Osteoblast (primary cell): Measurements from ENCODE around the gene WDR91. TPM values are rescaled to one million over a fixed set of nuclear protein-coding genes. Genes with fewer than 3 reads are reported as not detected.

Experiments used
- DNase-seq: peaks from one replicate; pipeline ENCODE4 v3.0.0; 2011; ENCODE audit warnings: low spot score, mixed read lengths; ENCODE audit not compliant: insufficient read length; ENCODE audit errors: missing footprints
- H2AFZ ChIP-seq: 2 replicates; pipeline ENCODE4 v1.6.0; 2011; ENCODE audit warnings: mild to moderate bottlenecking, low read length
- H3K27ac ChIP-seq: 2 replicates; pipeline ENCODE4 v1.5.1; 2011; ENCODE audit warnings: mild to moderate bottlenecking, low read depth, low read length, moderate library complexity
- H3K27me3 ChIP-seq: 2 replicates; pipeline ENCODE4 v1.6.0; 2012; ENCODE audit warnings: mild to moderate bottlenecking, control low read depth, inconsistent platforms, low read length, moderate library complexity; ENCODE audit not compliant: insufficient read depth
- H3K36me3 ChIP-seq: 2 replicates; pipeline ENCODE4 v1.5.1; 2011; ENCODE audit warnings: mild to moderate bottlenecking, low read length, control low read depth, moderate library complexity; ENCODE audit not compliant: insufficient read depth
- H3K4me1 ChIP-seq: 2 replicates; pipeline ENCODE4 v1.5.1; 2011; ENCODE audit warnings: mild to moderate bottlenecking, low read length, control low read depth, moderate library complexity; ENCODE audit not compliant: insufficient read depth
- H3K4me2 ChIP-seq: 2 replicates; pipeline ENCODE4 v1.6.0; 2011; ENCODE audit warnings: mild to moderate bottlenecking, low read length; ENCODE audit not compliant: insufficient read depth
- H3K4me3 ChIP-seq: fragments of 200-600 bp; sonication (generic); 3 replicates; pipeline ENCODE4 v1.5.1; 2012; ENCODE audit warnings: mild to moderate bottlenecking, low read length, inconsistent platforms; ENCODE audit not compliant: insufficient read depth
- H3K79me2 ChIP-seq: 2 replicates; pipeline ENCODE4 v1.6.0; 2012; ENCODE audit warnings: mild to moderate bottlenecking, low read length, control low read depth, inconsistent platforms; ENCODE audit not compliant: insufficient read depth
- H3K9me3 ChIP-seq: 2 replicates; pipeline ENCODE4 v1.5.1; 2011; ENCODE audit warnings: low read depth, low read length, control low read depth
- H4K20me1 ChIP-seq: 2 replicates; pipeline ENCODE4 v1.6.0; 2012; ENCODE audit warnings: mild to moderate bottlenecking, low read length, control low read depth; ENCODE audit not compliant: insufficient read depth
- CTCF ChIP-seq: IDR thresholded peaks from 2 replicates; pipeline ENCODE4 v1.5.1; 2011; ENCODE audit warnings: mild to moderate bottlenecking, low read depth, low read length, moderate library complexity; ENCODE audit errors: extremely low read depth
- total RNA-seq: library from RNA; depleted of rRNA; stranded (reverse); fragments of >200 nt; gene quantifications from 2 replicates; pipeline ENCODE4 v1.2.3, GENCODE V29; 2012

WDR91 gene
- total RNA-seq, 1 donor: 8.7 TPM

GRCh38 chr7:135189221-135189662 lies 22.1 kb downstream of the WDR91 start:
- no peak overlapping the region for H3K4me3 ChIP-seq
- no peak overlapping the region for H2AFZ ChIP-seq
- H3K4me2 ChIP-seq: no peak overlapping the region
- no peak for TF ChIP-seq CTCF
- H4K20me1 ChIP-seq: no peaks in the 10 kb centered on the region
- H3K27me3 ChIP-seq: no peaks in the 10 kb centered on the region
- H3K79me2 ChIP-seq: no peaks in the 10 kb centered on the region
- no peak overlapping the region for H3K27ac ChIP-seq
- H3K4me1 ChIP-seq: no peaks in the 10 kb centered on the region
- H3K9me3 ChIP-seq: no peaks in the 10 kb centered on the region
- DNase-seq: no peak
- peaks cover 31% of the 10 kb centered on the region for H3K36me3 ChIP-seq

- Histone ChIP-seq H3K4me1 (no peaks in the 10 kb centered on the region), H4K20me1 (no peaks in the 10 kb centered on the region), H3K4me2 (no peak overlapping the region), H3K9me3 (peaks cover 2% of the 10 kb centered on the region), H3K36me3 (peaks cover 32% of the 10 kb centered on the region), H3K27ac (no peak overlapping the region), H3K79me2 (no peaks in the 10 kb centered on the region), H2AFZ (no peak overlapping the region), H3K27me3 (no peaks in the 10 kb centered on the region), H3K4me3 (no peak overlapping the region)
- TF ChIP-seq CTCF: no peak
- no peak for DNase-seq
Observed at GRCh38 chr7:135188298-135188984, 22.9 kb downstream of the WDR91 start.

GRCh38 chr7:135186841-135187253 lies 24.5 kb downstream of the WDR91 start:
- no peak overlapping the region for H3K4me2 ChIP-seq
- no peaks in the 10 kb centered on the region for H3K4me1 ChIP-seq
- no peak for DNase-seq
- no peak for TF ChIP-seq CTCF
- H3K4me3 ChIP-seq: no peak overlapping the region
- H3K27me3 ChIP-seq: no peaks in the 10 kb centered on the region
- H3K27ac ChIP-seq: no peak overlapping the region
- H3K9me3 ChIP-seq: peaks cover 7% of the 10 kb centered on the region
- no peak overlapping the region for H2AFZ ChIP-seq
- peaks cover 36% of the 10 kb centered on the region for H3K36me3 ChIP-seq
- no peaks in the 10 kb centered on the region for H3K79me2 ChIP-seq
- H4K20me1 ChIP-seq: no peaks in the 10 kb centered on the region

- Histone ChIP-seq H3K4me3 (no peak overlapping the region), H4K20me1 (no peaks in the 10 kb centered on the region), H3K9me3 (peaks cover 12% of the 10 kb centered on the region), H3K79me2 (no peaks in the 10 kb centered on the region), H3K4me2 (no peak overlapping the region), H3K4me1 (no peaks in the 10 kb centered on the region), H3K36me3 (peaks cover 36% of the 10 kb centered on the region), H2AFZ (no peak overlapping the region), H3K27ac (no peak overlapping the region), H3K27me3 (no peaks in the 10 kb centered on the region)
- no peak for TF ChIP-seq CTCF
- no peak for DNase-seq
Observed at GRCh38 chr7:135186261-135186540, 25.1 kb downstream of the WDR91 start.
